Tibial artery (tissue), 4 donors: ENCODE measurements around the gene BMP5.

ENCODE experiments used
- DNase-seq, 2 donors: peaks; one replicate each; pipeline ENCODE4 v3.0.0-alpha.2; 2019
- H3K27ac ChIP-seq, 2 donors: fragments of 200-600 bp; sonication (generic) in 1 of 2; 1 replicate in 1 of 2; 2 replicates in 1 of 2; pipeline ENCODE4 v1.5.1; 2018 to 2019; ENCODE audit warnings: mild to moderate bottlenecking in 1 of 2
- H3K27me3 ChIP-seq, 2 donors: fragments of 200-600 bp; sonication (generic) in 1 of 2; one replicate each; pipeline versions ENCODE4 v1.5.1 to v1.6.0; 2016 to 2019
- H3K36me3 ChIP-seq, 3 donors: fragments of 200-600 bp; sonication (generic) in 2 of 3; one replicate each; pipeline ENCODE4 v1.5.1; 2016 to 2019; ENCODE audit warnings: mild to moderate bottlenecking in 2 of 3
- H3K4me1 ChIP-seq, 4 donors: fragments of 200-600 bp; sonication (generic) in 2 of 4; 1 replicate in 3 of 4; 2 replicates in 1 of 4; pipeline ENCODE4 v1.5.1; 2016 to 2019
- H3K4me3 ChIP-seq, 2 donors: fragments of 200-600 bp; sonication (generic) in 1 of 2; 1 replicate in 1 of 2; 2 replicates in 1 of 2; pipeline ENCODE4 v1.5.1; 2018 to 2019; ENCODE audit warnings: mild to moderate bottlenecking in 2 of 2
- H3K9me3 ChIP-seq, 3 donors: fragments of 200-600 bp; sonication (generic) in 1 of 3; one replicate each; pipeline ENCODE4 v1.5.1; 2016 to 2019
- CTCF ChIP-seq, 2 experiments: fragments of 200-600 bp in 1 of 2; fragments of 450-650 bp in 1 of 2; IDR thresholded peaks; one replicate each; pipeline ENCODE4 v1.5.1; 2017 to 2019; ENCODE audit warnings: antibody characterized with exemption in 2 of 2, mild to moderate bottlenecking in 1 of 2, moderate library complexity in 1 of 2
- intact Hi-C: fragments of 100-400 bp; cut with DNase I; formaldehyde crosslinking; loops from one replicate; pipeline ENCODE4 v1.15.0; 2023; ENCODE audit warnings: low total_unique reads

BMP5 gene

GRCh38 chr6:55773620-55774216 is 101.7 kb downstream of the BMP5 start:
- Histone ChIP-seq H3K9me3 (no peaks in the 10 kb centered on the region), H3K4me3 (no peak overlapping the region), H3K36me3 (no peaks in the 10 kb centered on the region), H3K27ac (no peak overlapping the region), H3K27me3 (no peaks in the 10 kb centered on the region), H3K4me1 (no peaks in the 10 kb centered on the region)
- no peak for DNase-seq
- intact Hi-C loops: no loop called here
- TF ChIP-seq CTCF (IDR thresholded peaks at IDR 0.05): no peak

- Histone ChIP-seq H3K4me1 (no peaks in the 10 kb centered on the region), H3K36me3 (no peaks in the 10 kb centered on the region), H3K27me3 (no peaks in the 10 kb centered on the region), H3K4me3 (no peak overlapping the region), H3K27ac (no peak overlapping the region), H3K9me3 (no peaks in the 10 kb centered on the region)
- DNase-seq: no peak
- no peak for TF ChIP-seq CTCF (IDR thresholded peaks at IDR 0.05)
- intact Hi-C loops: no loop called here
These were observed 102.7 kb downstream of the BMP5 start for GRCh38 chr6:55772730-55773129.

GRCh38 chr6:55759536-55759935 is 115.9 kb downstream of the BMP5 start:
- no peaks in the 10 kb centered on the region for H3K27me3 ChIP-seq
- H3K4me1 ChIP-seq: no peaks in the 10 kb centered on the region
- intact Hi-C loops: no loop called here
- H3K9me3 ChIP-seq: no peaks in the 10 kb centered on the region
- TF ChIP-seq CTCF (IDR thresholded peaks at IDR 0.05): no peak
- no peaks in the 10 kb centered on the region for H3K36me3 ChIP-seq
- no peak overlapping the region for H3K4me3 ChIP-seq
- no peak for DNase-seq
- H3K27ac ChIP-seq: no peak overlapping the region

GRCh38 chr6:55758156-55758937 is 117.0 kb downstream of the BMP5 start:
- Histone ChIP-seq H3K36me3 (no peaks in the 10 kb centered on the region), H3K4me1 (no peaks in the 10 kb centered on the region), H3K27me3 (no peaks in the 10 kb centered on the region), H3K4me3 (no peak overlapping the region), H3K9me3 (no peaks in the 10 kb centered on the region), H3K27ac (no peak overlapping the region)
- TF ChIP-seq CTCF (IDR thresholded peaks at IDR 0.05): no peak
- intact Hi-C loops: no loop called here
- DNase-seq: peak in 1 of 2 donors; percentile 27

- Histone ChIP-seq H3K4me1 (no peaks in the 10 kb centered on the region), H3K27ac (no peak overlapping the region), H3K27me3 (no peaks in the 10 kb centered on the region), H3K4me3 (no peak overlapping the region), H3K36me3 (no peaks in the 10 kb centered on the region), H3K9me3 (no peaks in the 10 kb centered on the region)
- no peak for DNase-seq
- no peak for TF ChIP-seq CTCF (IDR thresholded peaks at IDR 0.05)
- intact Hi-C loops: no loop called here
These were observed 118.8 kb downstream of the BMP5 start for GRCh38 chr6:55756531-55757031.
